ENCODE results near the gene HLA-F.

HLA-F gene

DNA sequence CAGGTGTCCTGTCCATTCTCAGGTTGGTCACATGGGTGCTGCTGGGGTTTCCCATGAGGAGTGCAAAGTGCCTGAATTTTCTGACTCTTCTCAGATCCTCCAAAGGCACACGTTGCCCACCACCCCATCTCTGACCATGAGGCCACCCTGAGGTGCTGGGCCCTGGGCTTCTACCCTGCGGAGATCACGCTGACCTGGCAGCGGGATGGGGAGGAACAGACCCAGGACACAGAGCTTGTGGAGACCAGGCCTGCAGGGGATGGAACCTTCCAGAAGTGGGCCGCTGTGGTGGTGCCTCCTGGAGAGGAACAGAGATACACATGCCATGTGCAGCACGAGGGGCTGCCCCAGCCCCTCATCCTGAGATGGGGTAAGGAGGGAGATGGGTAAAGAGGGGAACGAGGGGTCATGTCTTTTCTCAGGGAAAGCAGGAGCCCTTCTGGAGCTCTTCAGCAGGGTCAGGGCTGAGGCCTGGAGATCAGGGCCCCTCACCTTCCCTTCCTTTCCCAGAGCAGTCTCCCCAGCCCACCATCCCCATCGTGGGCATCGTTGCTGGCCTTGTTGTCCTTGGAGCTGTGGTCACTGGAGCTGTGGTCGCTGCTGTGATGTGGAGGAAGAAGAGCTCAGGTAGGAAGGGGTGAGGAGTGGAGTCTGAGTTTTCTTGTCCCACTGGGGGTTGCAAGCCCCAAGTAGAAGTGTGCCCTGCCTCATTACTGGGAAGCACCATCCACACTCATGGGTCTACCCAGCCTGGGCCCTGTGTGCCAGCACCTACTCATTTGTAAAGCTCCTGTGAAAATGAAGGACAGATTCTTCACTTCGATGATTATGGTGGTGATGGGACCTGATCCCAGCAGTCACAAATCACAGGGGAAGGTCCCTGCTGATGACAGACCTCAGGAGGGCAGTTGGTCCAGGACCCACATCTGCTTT, 2.0 kb downstream of the HLA-F start:
- no peak overlapping the region for H3K27ac ChIP-seq
- peak overlapping the region; percentile 99 for H3K4me3 ChIP-seq
- DNase-seq (ENCODE audit: low spot score), result no peak
- no peak for TF ChIP-seq CTCF (IDR thresholded peaks at IDR 0.05)

- no peak for TF ChIP-seq CTCF (IDR thresholded peaks at IDR 0.05)
- Histone ChIP-seq H3K4me3 (no peak overlapping the region), H3K27ac (no peak overlapping the region)
- no peak for DNase-seq (ENCODE audit: low spot score)
These were observed 2.8 kb downstream of the HLA-F start for GRCh38 chr6:29726001-29726400.

- TF ChIP-seq CTCF (IDR thresholded peaks at IDR 0.05), result no peak
- peak; percentile 59 for DNase-seq (ENCODE audit: low spot score)
- H3K27ac ChIP-seq, result no peak overlapping the region
- no peak overlapping the region for H3K4me3 ChIP-seq
These were observed 3.4 kb downstream of the HLA-F start for GRCh38 chr6:29726571-29727194.

GRCh38 chr6:29727637-29728036, 4.4 kb downstream of the HLA-F start:
- DNase-seq (ENCODE audit: low spot score), result peak; percentile 21
- no peak for TF ChIP-seq CTCF (IDR thresholded peaks at IDR 0.05)
- H3K27ac ChIP-seq, result no peak overlapping the region
- H3K4me3 ChIP-seq, result no peak overlapping the region

GRCh38 chr6:29728173-29728874, 5.1 kb downstream of the HLA-F start:
- no peak for TF ChIP-seq CTCF (IDR thresholded peaks at IDR 0.05)
- no peak overlapping the region for H3K27ac ChIP-seq
- H3K4me3 ChIP-seq, result no peak overlapping the region
- peak; percentile 52 for DNase-seq (ENCODE audit: low spot score)

- TF ChIP-seq CTCF (IDR thresholded peaks at IDR 0.05), result no peak
- H3K27ac ChIP-seq, result no peak overlapping the region
- DNase-seq (ENCODE audit: low spot score), result peak; percentile 14
- no peak overlapping the region for H3K4me3 ChIP-seq
These were observed 5.6 kb downstream of the HLA-F start for GRCh38 chr6:29728875-29729270.
